ENCODE data around the gene CXCL16.
"Not testable (repeated sequence)": the region's sequence is repeated elsewhere in the genome, so short reads cannot be mapped to it uniquely, and the experiment has no call there.

CXCL16 gene

DNA sequence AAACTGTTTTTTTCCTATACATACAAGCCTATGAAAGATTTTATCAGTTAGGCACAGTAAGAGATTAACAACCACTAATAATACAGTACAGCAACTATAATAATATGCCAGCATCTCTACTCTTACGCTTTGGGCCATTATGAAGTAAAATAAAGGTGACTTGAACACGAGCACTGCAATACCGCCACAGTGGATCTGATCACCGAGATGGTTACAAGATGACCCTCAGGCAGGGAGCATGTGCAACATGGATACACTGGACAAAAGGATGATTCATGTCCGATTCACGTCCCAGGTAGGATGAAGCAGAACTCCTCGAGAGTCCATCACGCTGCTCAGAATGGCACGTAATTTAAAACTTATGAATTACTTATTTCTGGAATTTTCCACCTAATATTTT, 46.3 kb downstream of the CXCL16 start:
- H3K27ac ChIP-seq (ENCODE audit: low read depth, low read length, severe bottlenecking), result no peak overlapping the region
- H3K9me3 ChIP-seq (ENCODE audit: control insufficient read depth, low read length), result peaks cover 3% of the 10 kb centered on the region
- H3K36me3 ChIP-seq (ENCODE audit: control insufficient read depth, insufficient read depth, low read length), result peaks cover 83% of the 10 kb centered on the region
- H3K4me3 ChIP-seq (ENCODE audit: extremely low read depth, insufficient read depth, low read length, poor library complexity, severe bottlenecking), result no peak overlapping the region
- WGBS, 2 experiments (ENCODE audit: insufficient coverage in 2 of 2), result 80 to 82% methylated on average over 6 of the region's 9 CpGs
- H3K4me1 ChIP-seq (ENCODE audit: control insufficient read depth, insufficient read depth, low read length, poor library complexity, severe bottlenecking), result no peaks in the 10 kb centered on the region

- peaks cover 83% of the 10 kb centered on the region for H3K36me3 ChIP-seq (ENCODE audit: control insufficient read depth, insufficient read depth, low read length)
- 95 to 100% methylated on average over 1 to 2 of the region's 8 CpGs for WGBS, 2 experiments (ENCODE audit: insufficient coverage in 2 of 2)
- H3K4me3 ChIP-seq (ENCODE audit: extremely low read depth, insufficient read depth, low read length, poor library complexity, severe bottlenecking), result no peak overlapping the region
Measured at GRCh38 chr17:4691686-4692085, 48.0 kb downstream of the CXCL16 start.

GRCh38 chr17:4690745-4691144, 49.0 kb downstream of the CXCL16 start:
- Histone ChIP-seq H3K9me3 (ENCODE audit: control insufficient read depth, low read length) (peaks cover 3% of the 10 kb centered on the region), H3K4me3 (ENCODE audit: extremely low read depth, insufficient read depth, low read length, poor library complexity, severe bottlenecking) (no peak overlapping the region), H3K36me3 (ENCODE audit: control insufficient read depth, insufficient read depth, low read length) (peaks cover 82% of the 10 kb centered on the region), H3K27ac (ENCODE audit: low read depth, low read length, severe bottlenecking) (no peak overlapping the region), H3K4me1 (ENCODE audit: control insufficient read depth, insufficient read depth, low read length, poor library complexity, severe bottlenecking) (no peaks in the 10 kb centered on the region)
- 93% methylated on average over 2 of the region's 2 CpGs; no CpG with 5 or more reads in 1 of the 2 experiments for WGBS, 2 experiments (ENCODE audit: insufficient coverage in 2 of 2)

More at GRCh38 chr17:4691686-4692085, 48.0 kb downstream of the CXCL16 start:
- Histone ChIP-seq H3K27ac (ENCODE audit: low read depth, low read length, severe bottlenecking) (no peak overlapping the region), H3K4me1 (ENCODE audit: control insufficient read depth, insufficient read depth, low read length, poor library complexity, severe bottlenecking) (no peaks in the 10 kb centered on the region), H3K9me3 (ENCODE audit: control insufficient read depth, low read length) (peaks cover 3% of the 10 kb centered on the region)

- 86 to 98% methylated on average over 6 to 9 of the region's 12 CpGs for WGBS, 2 experiments (ENCODE audit: insufficient coverage in 2 of 2)
- H3K27ac ChIP-seq (ENCODE audit: low read depth, low read length, severe bottlenecking); H3K4me1 ChIP-seq (ENCODE audit: control insufficient read depth, insufficient read depth, low read length, poor library complexity, severe bottlenecking); H3K4me3 ChIP-seq (ENCODE audit: extremely low read depth, insufficient read depth, low read length, poor library complexity, severe bottlenecking); H3K9me3 ChIP-seq (ENCODE audit: control insufficient read depth, low read length): not testable (repeated sequence)
- peaks cover 82% of the 10 kb centered on the region for H3K36me3 ChIP-seq (ENCODE audit: control insufficient read depth, insufficient read depth, low read length)
Measured at GRCh38 chr17:4689872-4690271, 49.9 kb downstream of the CXCL16 start.

DNA sequence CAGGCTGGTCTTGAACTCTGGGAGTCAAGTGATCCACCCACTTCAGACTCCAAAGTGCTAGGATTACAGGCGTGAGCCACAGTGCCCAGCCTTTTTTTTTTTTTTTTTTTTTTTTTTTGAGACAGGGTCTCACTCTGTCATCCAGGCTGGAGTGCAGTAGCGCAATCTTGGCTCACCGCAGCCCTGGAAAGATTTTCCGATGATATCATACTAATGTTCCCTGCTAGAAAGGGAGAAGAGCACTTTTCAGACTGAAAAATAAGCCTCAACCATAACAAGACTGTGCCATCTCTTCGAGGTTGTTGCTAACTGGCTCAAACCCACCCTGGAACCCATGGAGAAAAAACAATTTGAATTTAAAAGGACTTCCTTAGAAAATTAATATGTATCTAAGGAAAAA, 56.0 kb downstream of the CXCL16 start:
- Histone ChIP-seq H3K36me3 (ENCODE audit: control insufficient read depth, insufficient read depth, low read length) (peaks cover 67% of the 10 kb centered on the region), H3K4me1 (ENCODE audit: control insufficient read depth, insufficient read depth, low read length, poor library complexity, severe bottlenecking) (peaks cover 14% of the 10 kb centered on the region)
- H3K9me3 ChIP-seq (ENCODE audit: control insufficient read depth, low read length); H3K27ac ChIP-seq (ENCODE audit: low read depth, low read length, severe bottlenecking); H3K4me3 ChIP-seq (ENCODE audit: extremely low read depth, insufficient read depth, low read length, poor library complexity, severe bottlenecking): not testable (repeated sequence)
- 100% methylated on average over 3 of the region's 5 CpGs; no CpG with 5 or more reads in 1 of the 2 experiments for WGBS, 2 experiments (ENCODE audit: insufficient coverage in 2 of 2)

Data from mesodermal cell (in vitro differentiated cells).